ENCODE measurements around the gene MYO7A.
A peak's percentile ranks its signal among the peaks of the same experiment; 100 is the strongest.

MYO7A gene

GRCh38 chr11:77171885-77172665 is 44.0 kb downstream of the MYO7A start:
- DNase-seq (ENCODE audit: low read depth): no peak
- TF ChIP-seq CTCF (conservative IDR thresholded peaks at IDR 0.05; ENCODE audit: low read depth, low read length): no peak
- no peak overlapping the region for H3K4me3 ChIP-seq (ENCODE audit: low read depth, low read length)

GRCh38 chr11:77172666-77172982 is 44.6 kb downstream of the MYO7A start:
- H3K4me3 ChIP-seq (ENCODE audit: low read depth, low read length): no peak overlapping the region
- no peak for TF ChIP-seq CTCF (conservative IDR thresholded peaks at IDR 0.05; ENCODE audit: low read depth, low read length)
- DNase-seq (ENCODE audit: low read depth): peak; percentile 51

GRCh38 chr11:77173494-77173893 is 45.4 kb downstream of the MYO7A start:
- no peak for DNase-seq (ENCODE audit: low read depth)
- TF ChIP-seq CTCF (conservative IDR thresholded peaks at IDR 0.05; ENCODE audit: low read depth, low read length): no peak
- no peak overlapping the region for H3K4me3 ChIP-seq (ENCODE audit: low read depth, low read length)

GRCh38 chr11:77174559-77174958 is 46.5 kb downstream of the MYO7A start:
- no peak for DNase-seq (ENCODE audit: low read depth)
- no peak overlapping the region for H3K4me3 ChIP-seq (ENCODE audit: low read depth, low read length)
- TF ChIP-seq CTCF (conservative IDR thresholded peaks at IDR 0.05; ENCODE audit: low read depth, low read length): no peak

- DNase-seq (ENCODE audit: low read depth): no peak
- TF ChIP-seq CTCF (conservative IDR thresholded peaks at IDR 0.05; ENCODE audit: low read depth, low read length): no peak
- H3K4me3 ChIP-seq (ENCODE audit: low read depth, low read length): no peak overlapping the region
Measured at GRCh38 chr11:77175021-77175842, 47.2 kb downstream of the MYO7A start.

GRCh38 chr11:77175869-77176539 is 48.0 kb downstream of the MYO7A start:
- no peak for TF ChIP-seq CTCF (conservative IDR thresholded peaks at IDR 0.05; ENCODE audit: low read depth, low read length)
- DNase-seq (ENCODE audit: low read depth): no peak

More at GRCh38 chr11:77175869-77176539, 48.0 kb downstream of the MYO7A start:
- H3K4me3 ChIP-seq (ENCODE audit: low read depth, low read length): no peak overlapping the region

All from choroid plexus epithelial cell (primary cell).